Measurements from ENCODE around the gene ASPHD2. TPM values are rescaled to one million over a fixed set of nuclear protein-coding genes. Genes with fewer than 3 reads are reported as not detected.

The ASPHD2 gene
- total RNA-seq, 1 donor from 2014 or later: 1.5 TPM

DNA sequence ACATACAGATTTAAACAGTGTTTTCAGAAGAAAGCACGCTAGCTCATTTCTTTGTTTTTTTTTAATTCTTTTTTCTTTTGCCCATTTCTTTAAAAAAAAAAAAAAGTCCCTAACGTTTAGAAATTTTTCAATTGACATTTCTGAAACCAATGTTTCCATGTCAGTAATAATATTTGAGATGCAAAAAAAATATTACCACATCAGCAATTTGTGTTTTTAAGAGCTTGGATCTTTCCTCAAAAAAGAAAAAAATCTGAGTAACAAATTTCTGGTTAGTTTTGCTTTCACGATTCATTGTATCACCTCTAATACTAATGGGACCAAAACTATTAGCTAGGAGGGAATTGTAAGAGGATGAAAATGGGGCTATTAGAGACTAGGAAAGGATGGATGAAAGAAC, 39.9 kb upstream of the ASPHD2 start:
- H3K27me3 ChIP-seq (ENCODE audit: low read depth): peaks cover 29% of the 10 kb centered on the region
- DNase-seq (no peak), ATAC-seq (no peak)
- TF ChIP-seq, protein P1, sequence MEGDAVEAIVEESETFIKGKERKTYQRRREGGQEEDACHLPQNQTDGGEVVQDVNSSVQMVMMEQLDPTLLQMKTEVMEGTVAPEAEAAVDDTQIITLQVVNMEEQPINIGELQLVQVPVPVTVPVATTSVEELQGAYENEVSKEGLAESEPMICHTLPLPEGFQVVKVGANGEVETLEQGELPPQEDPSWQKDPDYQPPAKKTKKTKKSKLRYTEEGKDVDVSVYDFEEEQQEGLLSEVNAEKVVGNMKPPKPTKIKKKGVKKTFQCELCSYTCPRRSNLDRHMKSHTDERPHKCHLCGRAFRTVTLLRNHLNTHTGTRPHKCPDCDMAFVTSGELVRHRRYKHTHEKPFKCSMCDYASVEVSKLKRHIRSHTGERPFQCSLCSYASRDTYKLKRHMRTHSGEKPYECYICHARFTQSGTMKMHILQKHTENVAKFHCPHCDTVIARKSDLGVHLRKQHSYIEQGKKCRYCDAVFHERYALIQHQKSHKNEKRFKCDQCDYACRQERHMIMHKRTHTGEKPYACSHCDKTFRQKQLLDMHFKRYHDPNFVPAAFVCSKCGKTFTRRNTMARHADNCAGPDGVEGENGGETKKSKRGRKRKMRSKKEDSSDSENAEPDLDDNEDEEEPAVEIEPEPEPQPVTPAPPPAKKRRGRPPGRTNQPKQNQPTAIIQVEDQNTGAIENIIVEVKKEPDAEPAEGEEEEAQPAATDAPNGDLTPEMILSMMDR (IDR thresholded peaks at IDR 0.05): no peak
- no peaks in the 10 kb centered on the region for H3K4me1 ChIP-seq
- no peaks in the 10 kb centered on the region for H3K36me3 ChIP-seq
- no peak overlapping the region for H3K27ac ChIP-seq
- H3K4me3 ChIP-seq: no peak overlapping the region
- intact Hi-C loops (cut with DNase I): no loop called here
- H3K9me3 ChIP-seq: no peaks in the 10 kb centered on the region

- peaks cover 15% of the 10 kb centered on the region for H3K27me3 ChIP-seq (ENCODE audit: low read depth)
- no peak for DNase-seq
- no peak overlapping the region for H3K4me3 ChIP-seq
- H3K9me3 ChIP-seq: no peaks in the 10 kb centered on the region
- intact Hi-C loops (cut with DNase I): no loop called here
- H3K4me1 ChIP-seq: no peaks in the 10 kb centered on the region
- no peaks in the 10 kb centered on the region for H3K36me3 ChIP-seq
- TF ChIP-seq, protein P1 (IDR thresholded peaks at IDR 0.05): no peak
- H3K27ac ChIP-seq: no peak overlapping the region
- ATAC-seq: no peak
These were observed 38.0 kb upstream of the ASPHD2 start for GRCh38 chr22:26391091-26391490.

DNA sequence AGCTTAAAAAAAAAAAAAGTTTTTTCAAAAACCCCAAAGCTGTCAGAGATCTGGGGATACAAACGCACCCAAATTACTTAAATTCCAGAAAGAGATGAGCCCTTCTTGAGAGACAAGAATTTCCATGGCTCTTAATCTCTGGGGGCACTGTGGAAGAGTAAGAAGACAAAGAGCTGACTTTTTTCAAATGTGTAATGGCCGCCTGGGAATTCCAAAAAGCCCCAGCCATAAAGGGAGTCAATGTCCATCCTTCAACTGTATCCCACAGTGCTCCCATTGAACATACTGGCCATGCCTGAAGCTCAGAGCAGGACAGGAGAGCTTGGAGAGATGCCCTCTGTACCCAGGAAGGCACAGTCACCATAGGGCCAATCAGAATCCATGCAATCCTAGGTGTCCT, 37.4 kb upstream of the ASPHD2 start:
- ATAC-seq: no peak
- Histone ChIP-seq H3K4me1 (no peaks in the 10 kb centered on the region), H3K27me3 (ENCODE audit: low read depth) (peaks cover 11% of the 10 kb centered on the region), H3K27ac (no peak overlapping the region), H3K4me3 (no peak overlapping the region), H3K9me3 (no peaks in the 10 kb centered on the region), H3K36me3 (no peaks in the 10 kb centered on the region)
- no peak for DNase-seq
- TF ChIP-seq, protein P1 (IDR thresholded peaks at IDR 0.05): no peak
- intact Hi-C loops (cut with DNase I): no loop called here

DNA sequence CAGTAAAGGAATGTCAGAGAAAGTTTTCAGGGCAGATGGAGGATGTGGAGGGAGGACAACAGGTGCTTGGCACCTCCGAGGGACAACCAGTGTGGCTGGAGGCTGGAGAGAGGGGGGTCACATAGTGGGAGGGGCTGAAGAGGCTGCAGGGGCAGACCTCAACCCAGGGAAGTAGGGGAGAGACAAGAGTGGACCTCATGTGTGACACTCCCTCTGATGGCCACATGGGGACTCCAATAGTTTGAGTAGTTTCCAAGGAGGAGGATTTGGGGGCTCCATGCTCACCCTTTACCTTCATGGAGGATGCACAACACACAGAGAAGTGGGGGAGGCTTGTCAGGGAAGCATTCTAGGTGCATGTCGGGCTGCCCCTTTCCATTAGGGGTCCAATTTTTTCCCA, 35.1 kb upstream of the ASPHD2 start:
- H3K36me3 ChIP-seq: no peaks in the 10 kb centered on the region
- no peaks in the 10 kb centered on the region for H3K4me1 ChIP-seq
- intact Hi-C loops (cut with DNase I): no loop called here
- TF ChIP-seq, protein P1 (IDR thresholded peaks at IDR 0.05): no peak
- DNase-seq (no peak), ATAC-seq (no peak)
- H3K4me3 ChIP-seq: no peak overlapping the region
- no peak overlapping the region for H3K27ac ChIP-seq
- H3K27me3 ChIP-seq (ENCODE audit: low read depth): peaks cover 4% of the 10 kb centered on the region
- H3K9me3 ChIP-seq: no peaks in the 10 kb centered on the region

DNA sequence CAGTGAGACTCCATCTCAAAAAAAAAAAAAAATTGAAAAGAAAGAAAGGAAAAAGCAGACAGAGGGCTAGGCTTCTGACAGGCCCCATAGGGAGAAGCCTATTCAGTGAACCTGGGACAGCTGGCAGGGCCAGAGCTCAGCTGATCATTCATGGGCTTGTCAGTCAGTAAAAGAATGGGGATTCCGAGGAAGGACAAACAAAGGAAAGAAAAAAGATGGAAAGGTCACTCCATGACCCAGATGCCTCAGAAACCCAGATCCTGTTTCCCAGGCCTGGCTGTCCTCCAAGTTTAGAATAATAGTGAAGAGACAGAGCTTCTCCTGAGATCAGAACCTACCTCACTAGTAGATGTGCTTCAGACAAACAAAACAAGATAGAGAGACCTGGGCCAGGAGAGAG, 34.3 kb upstream of the ASPHD2 start:
- intact Hi-C loops (cut with DNase I): no loop called here
- Histone ChIP-seq H3K27me3 (ENCODE audit: low read depth) (peaks cover 4% of the 10 kb centered on the region), H3K27ac (no peak overlapping the region), H3K36me3 (no peaks in the 10 kb centered on the region), H3K4me1 (no peaks in the 10 kb centered on the region), H3K9me3 (no peaks in the 10 kb centered on the region), H3K4me3 (no peak overlapping the region)
- ATAC-seq (no peak), DNase-seq (no peak)
- TF ChIP-seq, protein P1 (IDR thresholded peaks at IDR 0.05): no peak

GRCh38 chr22:26395926-26396325, 33.1 kb upstream of the ASPHD2 start:
- Histone ChIP-seq H3K4me3 (no peak overlapping the region), H3K36me3 (no peaks in the 10 kb centered on the region), H3K4me1 (no peaks in the 10 kb centered on the region), H3K9me3 (no peaks in the 10 kb centered on the region), H3K27me3 (ENCODE audit: low read depth) (peaks cover 4% of the 10 kb centered on the region), H3K27ac (no peak overlapping the region)
- DNase-seq (no peak), ATAC-seq (no peak)
- TF ChIP-seq, protein P1 (IDR thresholded peaks at IDR 0.05): no peak
- intact Hi-C loops (cut with DNase I): no loop called here

Measured in lower lobe of right lung (tissue), 2 donors.